Neural crest cell (in vitro differentiated cells): Measurements from ENCODE around the gene PLXNA2. TPM values are rescaled to one million over a fixed set of nuclear protein-coding genes. Genes with fewer than 3 reads are reported as not detected.

ENCODE experiments used
- DNase-seq: peaks from one replicate; pipeline ENCODE4 v3.0.0; 2021; ENCODE audit warnings: low read depth, mixed read lengths, low spot score
- H3K27ac Mint-ChIP-seq: one replicate; pipeline ENCODE4 v1.8.0; 2021; ENCODE audit warnings: mild to moderate bottlenecking, mixed read lengths; ENCODE audit not compliant: unreplicated experiment
- H3K27me3 Mint-ChIP-seq: 2 replicates; pipeline ENCODE4 v1.8.0; 2021; ENCODE audit warnings: low read depth, mild to moderate bottlenecking, mixed read lengths
- H3K36me3 Mint-ChIP-seq: 2 replicates; pipeline ENCODE4 v1.8.0; 2021; ENCODE audit warnings: low read depth, mild to moderate bottlenecking, mixed read lengths
- H3K4me1 Mint-ChIP-seq: 2 replicates; pipeline ENCODE4 v1.8.0; 2021; ENCODE audit warnings: mixed read lengths
- H3K4me3 Mint-ChIP-seq: one replicate; pipeline ENCODE4 v1.8.0; 2021; ENCODE audit warnings: mild to moderate bottlenecking, mixed read lengths
- H3K9me3 Mint-ChIP-seq: 2 replicates; pipeline ENCODE4 v1.8.0; 2021; ENCODE audit warnings: mixed read lengths
- CTCF ChIP-seq: fragments of 200-600 bp; sonication (generic); conservative IDR thresholded peaks from 2 replicates; pipeline ENCODE4 v1.5.0; 2021; ENCODE audit warnings: antibody characterized with exemption, mild to moderate bottlenecking
- total RNA-seq: library from RNA; stranded (reverse); gene quantifications from 2 replicates; pipeline ENCODE4 v1.2.1, GENCODE V29; 2021

The PLXNA2 gene
- total RNA-seq, 1 donor from 2014 or later = 37.7 TPM

GRCh38 chr1:208177656-208178055 is 66.5 kb downstream of the PLXNA2 start:
- Mint-ChIP-seq H3K27ac (no peak overlapping the region), H3K9me3 (no peaks in the 10 kb centered on the region), H3K27me3 (no peaks in the 10 kb centered on the region), H3K4me3 (no peak overlapping the region), H3K36me3 (peaks cover 3% of the 10 kb centered on the region), H3K4me1 (peaks cover 81% of the 10 kb centered on the region)
- no peak for DNase-seq
- TF ChIP-seq CTCF = no peak

GRCh38 chr1:208176649-208177048 is 67.5 kb downstream of the PLXNA2 start:
- no peak overlapping the region for H3K4me3 Mint-ChIP-seq
- no peak for TF ChIP-seq CTCF
- peaks cover 3% of the 10 kb centered on the region for H3K36me3 Mint-ChIP-seq
- peaks cover 79% of the 10 kb centered on the region for H3K4me1 Mint-ChIP-seq
- DNase-seq = no peak
- no peak overlapping the region for H3K27ac Mint-ChIP-seq
- H3K27me3 Mint-ChIP-seq = no peaks in the 10 kb centered on the region
- H3K9me3 Mint-ChIP-seq = no peaks in the 10 kb centered on the region

- Mint-ChIP-seq H3K4me3 (no peak overlapping the region), H3K36me3 (peaks cover 3% of the 10 kb centered on the region), H3K4me1 (peaks cover 72% of the 10 kb centered on the region), H3K27me3 (no peaks in the 10 kb centered on the region), H3K27ac (no peak overlapping the region), H3K9me3 (no peaks in the 10 kb centered on the region)
- no peak for DNase-seq
- no peak for TF ChIP-seq CTCF
These were observed 68.7 kb downstream of the PLXNA2 start for GRCh38 chr1:208175508-208175895.

GRCh38 chr1:208174731-208175507 is 69.3 kb downstream of the PLXNA2 start:
- Mint-ChIP-seq H3K27ac (no peak overlapping the region), H3K4me1 (peaks cover 71% of the 10 kb centered on the region), H3K4me3 (no peak overlapping the region), H3K9me3 (no peaks in the 10 kb centered on the region), H3K36me3 (peaks cover 3% of the 10 kb centered on the region), H3K27me3 (no peaks in the 10 kb centered on the region)
- no peak for TF ChIP-seq CTCF
- no peak for DNase-seq

- TF ChIP-seq CTCF = no peak
- H3K36me3 Mint-ChIP-seq = peaks cover 3% of the 10 kb centered on the region
- no peaks in the 10 kb centered on the region for H3K9me3 Mint-ChIP-seq
- no peaks in the 10 kb centered on the region for H3K27me3 Mint-ChIP-seq
- no peak overlapping the region for H3K4me3 Mint-ChIP-seq
- H3K27ac Mint-ChIP-seq = no peak overlapping the region
- no peak for DNase-seq
- peaks cover 71% of the 10 kb centered on the region for H3K4me1 Mint-ChIP-seq
These were observed 70.0 kb downstream of the PLXNA2 start for GRCh38 chr1:208174200-208174599.
